ENCODE results near the gene ALDH3A2.
A peak's percentile ranks its signal among the peaks of the same experiment; 100 is the strongest.

ALDH3A2 gene

GRCh38 chr17:19649274-19649541 is 657 bp downstream of the ALDH3A2 start:
- H3K4me3 ChIP-seq (ENCODE audit: low read depth, low read length), result peak overlapping the region; percentile 89
- TF ChIP-seq, protein P1, sequence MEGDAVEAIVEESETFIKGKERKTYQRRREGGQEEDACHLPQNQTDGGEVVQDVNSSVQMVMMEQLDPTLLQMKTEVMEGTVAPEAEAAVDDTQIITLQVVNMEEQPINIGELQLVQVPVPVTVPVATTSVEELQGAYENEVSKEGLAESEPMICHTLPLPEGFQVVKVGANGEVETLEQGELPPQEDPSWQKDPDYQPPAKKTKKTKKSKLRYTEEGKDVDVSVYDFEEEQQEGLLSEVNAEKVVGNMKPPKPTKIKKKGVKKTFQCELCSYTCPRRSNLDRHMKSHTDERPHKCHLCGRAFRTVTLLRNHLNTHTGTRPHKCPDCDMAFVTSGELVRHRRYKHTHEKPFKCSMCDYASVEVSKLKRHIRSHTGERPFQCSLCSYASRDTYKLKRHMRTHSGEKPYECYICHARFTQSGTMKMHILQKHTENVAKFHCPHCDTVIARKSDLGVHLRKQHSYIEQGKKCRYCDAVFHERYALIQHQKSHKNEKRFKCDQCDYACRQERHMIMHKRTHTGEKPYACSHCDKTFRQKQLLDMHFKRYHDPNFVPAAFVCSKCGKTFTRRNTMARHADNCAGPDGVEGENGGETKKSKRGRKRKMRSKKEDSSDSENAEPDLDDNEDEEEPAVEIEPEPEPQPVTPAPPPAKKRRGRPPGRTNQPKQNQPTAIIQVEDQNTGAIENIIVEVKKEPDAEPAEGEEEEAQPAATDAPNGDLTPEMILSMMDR (IDR thresholded peaks at IDR 0.05; ENCODE audit: insufficient read depth, low read depth, low read length, missing control alignments), result no peak

GRCh38 chr17:19650826-19651225 is 2.3 kb downstream of the ALDH3A2 start:
- no peak for DNase-seq (ENCODE audit: low read depth)
- TF ChIP-seq, protein P1 (IDR thresholded peaks at IDR 0.05; ENCODE audit: insufficient read depth, low read depth, low read length, missing control alignments), result no peak
- H3K4me3 ChIP-seq (ENCODE audit: low read depth, low read length), result no peak overlapping the region

More at GRCh38 chr17:19649274-19649541, 657 bp downstream of the ALDH3A2 start:
- no peak for DNase-seq (ENCODE audit: low read depth)

- no peak overlapping the region for H3K4me3 ChIP-seq (ENCODE audit: low read depth, low read length)
- no peak for DNase-seq (ENCODE audit: low read depth)
- TF ChIP-seq, protein P1 (IDR thresholded peaks at IDR 0.05; ENCODE audit: insufficient read depth, low read depth, low read length, missing control alignments), result no peak
Measured at GRCh38 chr17:19651451-19652238, 3.1 kb downstream of the ALDH3A2 start.

DNA sequence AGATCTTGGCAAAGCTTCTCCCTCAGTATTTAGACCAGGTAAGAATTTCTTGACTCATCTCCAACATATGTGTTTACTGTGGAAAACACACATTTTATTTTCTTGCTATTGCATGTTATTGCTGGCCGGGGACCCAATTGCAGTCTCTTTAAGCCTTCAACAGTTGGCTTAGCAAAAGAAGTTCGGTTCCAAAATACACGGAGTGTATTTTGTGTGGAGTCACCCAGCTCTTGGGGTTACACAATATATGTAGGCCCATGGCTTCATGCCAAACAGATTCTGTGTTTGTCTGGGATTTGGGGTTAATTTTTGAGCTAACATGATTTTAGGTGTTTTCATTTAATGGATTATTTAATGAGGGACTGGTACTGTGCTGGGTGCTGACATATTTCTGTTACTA is 4.0 kb downstream of the ALDH3A2 start:
- TF ChIP-seq, protein P1 (IDR thresholded peaks at IDR 0.05; ENCODE audit: insufficient read depth, low read depth, low read length, missing control alignments), result no peak
- H3K4me3 ChIP-seq (ENCODE audit: low read depth, low read length), result no peak overlapping the region
- DNase-seq (ENCODE audit: low read depth), result no peak

DNA sequence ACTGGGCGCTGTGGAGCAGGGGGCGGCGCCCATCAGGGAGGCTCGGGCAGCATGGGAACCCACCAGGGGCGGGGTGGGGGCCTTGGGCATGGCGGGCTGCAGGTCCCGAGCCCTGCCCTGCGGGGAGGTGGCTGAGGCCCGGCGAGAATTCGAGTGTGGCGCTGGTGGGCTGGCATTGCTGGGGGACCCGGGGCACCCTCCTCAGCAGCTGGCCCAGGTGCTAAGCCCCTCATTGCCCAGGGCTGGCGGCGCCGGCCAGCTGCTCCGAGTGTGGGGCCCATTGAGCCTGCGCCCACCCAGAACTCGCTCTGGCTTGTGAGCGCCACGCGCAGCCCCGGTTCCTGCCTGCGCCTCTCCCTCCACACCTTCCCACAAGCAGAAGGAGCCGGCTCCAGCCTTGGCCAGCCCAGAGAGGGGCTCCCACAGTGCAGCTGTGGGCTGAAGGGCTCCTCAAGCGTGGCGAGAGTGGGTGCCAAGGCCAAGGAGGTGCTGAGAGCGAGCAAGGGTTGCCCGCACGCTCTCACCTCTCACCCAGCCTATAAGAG is 5.9 kb downstream of the ALDH3A2 start:
- no peak for DNase-seq (ENCODE audit: low read depth)
- H3K4me3 ChIP-seq (ENCODE audit: low read depth, low read length), result no peak overlapping the region
- TF ChIP-seq, protein P1 (IDR thresholded peaks at IDR 0.05; ENCODE audit: insufficient read depth, low read depth, low read length, missing control alignments), result no peak

DNA sequence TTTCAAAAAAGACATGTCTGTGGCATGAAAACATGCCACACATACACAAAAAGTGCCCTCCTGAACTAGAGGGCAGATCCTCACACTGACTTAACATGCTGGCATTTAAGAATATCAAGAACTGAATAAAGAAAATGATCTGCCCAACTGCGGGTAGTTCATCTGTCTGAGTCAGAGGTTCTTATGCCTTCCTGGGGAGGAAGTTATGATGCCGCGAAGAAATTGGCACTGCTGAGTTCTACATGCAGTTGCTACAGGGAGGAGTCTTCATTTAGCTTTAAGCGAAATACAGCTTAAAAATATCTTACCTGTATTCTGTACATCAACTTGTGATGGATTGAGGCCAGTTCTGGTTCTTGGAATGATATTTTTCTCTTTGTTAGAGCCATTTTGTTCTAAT is 6.3 kb downstream of the ALDH3A2 start:
- no peak for DNase-seq (ENCODE audit: low read depth)

More for the DNA sequence above, 6.3 kb downstream of the ALDH3A2 start:
- no peak overlapping the region for H3K4me3 ChIP-seq (ENCODE audit: low read depth, low read length)
- TF ChIP-seq, protein P1 (IDR thresholded peaks at IDR 0.05; ENCODE audit: insufficient read depth, low read depth, low read length, missing control alignments), result no peak

Data from GM12865 (cell line).